MM.1S (cell line): Measurements from ENCODE around the gene KDM4B.

Source experiments
- DNase-seq: peaks from one replicate; pipeline ENCODE4 v3.0.0-alpha.2; 2015
- H2AFZ ChIP-seq: fragments of 300-600 bp; sonication (generic); 2 replicates; pipeline ENCODE4 v1.6.0; 2016; ENCODE audit warnings: antibody characterized with exemption, low read length
- H3F3A ChIP-seq: fragments of 300-600 bp; sonication (generic); 2 replicates; pipeline ENCODE4 v1.6.1; 2016; ENCODE audit warnings: mild to moderate bottlenecking, antibody characterized with exemption, low read length, moderate library complexity, mixed read lengths; ENCODE audit not compliant: insufficient read depth
- H3K27ac ChIP-seq: fragments of 300-600 bp; sonication (generic); 2 replicates; pipeline ENCODE4 v1.5.1; 2016; ENCODE audit warnings: mild to moderate bottlenecking, low read length
- H3K27me3 ChIP-seq: fragments of 300-600 bp; sonication (generic); replicated peaks from 2 replicates; pipeline ENCODE4 v1.6.0; 2016; ENCODE audit warnings: low read length; ENCODE audit not compliant: insufficient read depth
- H3K36me3 ChIP-seq: fragments of 300-600 bp; sonication (generic); replicated peaks from 2 replicates; pipeline ENCODE4 v1.6.1; 2016; ENCODE audit warnings: mild to moderate bottlenecking, low read length, mixed read lengths; ENCODE audit not compliant: insufficient read depth
- H3K4me1 ChIP-seq: fragments of 300-600 bp; sonication (generic); 2 replicates; pipeline ENCODE4 v1.6.1; 2016; ENCODE audit warnings: low read length, mixed read lengths
- H3K4me2 ChIP-seq: fragments of 300-600 bp; sonication (generic); 2 replicates; pipeline ENCODE4 v1.6.0; 2016; ENCODE audit warnings: low read depth, low read length
- H3K4me3 ChIP-seq: fragments of 300-600 bp; sonication (generic); 2 replicates; pipeline ENCODE4 v1.5.1; 2016; ENCODE audit warnings: low read length, mixed read lengths
- H3K79me2 ChIP-seq: fragments of 300-600 bp; sonication (generic); 2 replicates; pipeline ENCODE4 v1.6.1; 2016; ENCODE audit warnings: mixed run types, low read length, mixed read lengths
- H3K9ac ChIP-seq: fragments of 300-600 bp; sonication (generic); 2 replicates; pipeline ENCODE4 v1.6.1; 2016; ENCODE audit warnings: low read length, mixed read lengths
- H3K9me2 ChIP-seq: fragments of 300-600 bp; sonication (generic); replicated peaks from 2 replicates; pipeline ENCODE4 v1.6.1; 2016; ENCODE audit warnings: mild to moderate bottlenecking, low read length, mixed read lengths; ENCODE audit not compliant: insufficient read depth
- H3K9me3 ChIP-seq: fragments of 300-600 bp; sonication (generic); replicated peaks from 2 replicates; pipeline ENCODE4 v1.6.1; 2016; ENCODE audit warnings: mild to moderate bottlenecking, low read length, mixed read lengths; ENCODE audit not compliant: insufficient read depth
- H4K20me1 ChIP-seq: fragments of 300-600 bp; sonication (generic); 2 replicates; pipeline ENCODE4 v1.6.1; 2016; ENCODE audit warnings: mild to moderate bottlenecking, low read length, moderate library complexity, mixed read lengths; ENCODE audit not compliant: insufficient read depth
- EZH2 ChIP-seq: fragments of 300-600 bp; sonication (generic); optimal IDR thresholded peaks from 2 replicates; pipeline ENCODE3; 2017; ENCODE audit warnings: low read depth, mild to moderate bottlenecking, antibody characterized with exemption, low read length, mixed read lengths
- EZH2phosphoT487 ChIP-seq: fragments of 300-600 bp; sonication (generic); IDR thresholded peaks from 2 replicates; pipeline ENCODE4 v1.6.1; 2018; ENCODE audit warnings: antibody characterized with exemption, low read length
- TF ChIP-seq, protein P1 (sequence below): fragments of 300-600 bp; sonication (generic); IDR thresholded peaks from 2 replicates; pipeline ENCODE4 v1.5.1; 2016; ENCODE audit warnings: antibody characterized with exemption, low read length, mixed read lengths

KDM4B gene

DNA sequence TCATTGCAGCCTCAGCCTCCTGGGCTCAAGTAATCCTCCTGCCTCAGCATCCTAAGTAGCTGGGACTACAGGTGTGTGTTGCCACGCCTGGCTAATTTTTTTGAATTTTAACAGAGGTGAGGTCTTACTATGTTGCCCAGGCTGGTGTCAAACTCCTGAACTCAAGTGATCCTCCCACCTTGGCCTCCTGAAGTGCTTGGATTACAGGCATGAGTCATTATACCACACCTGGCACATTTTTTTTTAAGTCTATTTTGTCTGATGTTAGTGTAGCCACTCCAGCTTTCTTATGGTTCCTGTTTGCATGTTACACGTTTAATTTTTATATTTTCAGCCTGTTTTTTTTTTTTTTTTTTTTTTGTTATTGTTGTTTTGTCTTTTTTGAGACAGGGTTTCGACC is 24.8 kb downstream of the KDM4B start:
- Histone ChIP-seq H2AFZ (no peak overlapping the region), H3K27me3 (no peaks in the 10 kb centered on the region), H3K4me2 (no peak overlapping the region), H3F3A (no peaks in the 10 kb centered on the region), H3K4me1 (no peaks in the 10 kb centered on the region), H4K20me1 (peaks cover 17% of the 10 kb centered on the region), H3K79me2 (peaks cover 90% of the 10 kb centered on the region), H3K9ac (no peak overlapping the region), H3K36me3 (no peaks in the 10 kb centered on the region; the same call in 1 of the 2 replicates), H3K27ac (no peak overlapping the region), H3K9me2 (no peaks in the 10 kb centered on the region), H3K4me3 (no peak overlapping the region), H3K9me3 (no peaks in the 10 kb centered on the region)
- DNase-seq, result no peak
- TF ChIP-seq, protein P1, sequence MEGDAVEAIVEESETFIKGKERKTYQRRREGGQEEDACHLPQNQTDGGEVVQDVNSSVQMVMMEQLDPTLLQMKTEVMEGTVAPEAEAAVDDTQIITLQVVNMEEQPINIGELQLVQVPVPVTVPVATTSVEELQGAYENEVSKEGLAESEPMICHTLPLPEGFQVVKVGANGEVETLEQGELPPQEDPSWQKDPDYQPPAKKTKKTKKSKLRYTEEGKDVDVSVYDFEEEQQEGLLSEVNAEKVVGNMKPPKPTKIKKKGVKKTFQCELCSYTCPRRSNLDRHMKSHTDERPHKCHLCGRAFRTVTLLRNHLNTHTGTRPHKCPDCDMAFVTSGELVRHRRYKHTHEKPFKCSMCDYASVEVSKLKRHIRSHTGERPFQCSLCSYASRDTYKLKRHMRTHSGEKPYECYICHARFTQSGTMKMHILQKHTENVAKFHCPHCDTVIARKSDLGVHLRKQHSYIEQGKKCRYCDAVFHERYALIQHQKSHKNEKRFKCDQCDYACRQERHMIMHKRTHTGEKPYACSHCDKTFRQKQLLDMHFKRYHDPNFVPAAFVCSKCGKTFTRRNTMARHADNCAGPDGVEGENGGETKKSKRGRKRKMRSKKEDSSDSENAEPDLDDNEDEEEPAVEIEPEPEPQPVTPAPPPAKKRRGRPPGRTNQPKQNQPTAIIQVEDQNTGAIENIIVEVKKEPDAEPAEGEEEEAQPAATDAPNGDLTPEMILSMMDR, result no peak
- no peak for TF ChIP-seq EZH2phosphoT487
- TF ChIP-seq EZH2, result no peak

DNA sequence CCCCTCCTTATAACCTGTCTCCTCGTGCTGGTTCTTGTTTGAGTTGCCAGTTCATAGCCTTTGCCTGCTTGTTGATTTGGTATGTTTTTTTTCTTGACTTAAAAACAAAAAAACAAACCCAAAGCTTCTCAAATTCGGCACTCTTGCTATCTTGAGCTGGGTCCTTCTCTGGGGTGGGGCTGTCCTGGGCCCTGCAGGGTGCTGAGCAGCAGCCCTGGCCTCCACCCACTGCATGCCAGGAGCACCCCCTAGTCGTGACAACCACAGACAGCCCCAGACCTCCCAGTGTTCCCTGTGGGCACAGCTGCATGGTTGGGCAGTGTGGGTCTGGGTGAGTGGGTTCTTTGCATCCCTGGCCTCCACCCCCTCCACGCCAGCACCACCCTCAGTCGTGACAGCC is 27.8 kb downstream of the KDM4B start:
- peaks cover 19% of the 10 kb centered on the region; the same call in 1 of the 2 replicates for H4K20me1 ChIP-seq
- no peak overlapping the region for H3K4me2 ChIP-seq
- H3F3A ChIP-seq, result no peaks in the 10 kb centered on the region
- H2AFZ ChIP-seq, result no peak overlapping the region
- no peak overlapping the region for H3K27ac ChIP-seq
- H3K9me2 ChIP-seq, result no peaks in the 10 kb centered on the region
- peaks cover 85% of the 10 kb centered on the region for H3K79me2 ChIP-seq
- H3K27me3 ChIP-seq, result no peaks in the 10 kb centered on the region
- H3K9ac ChIP-seq, result no peak overlapping the region
- no peak overlapping the region for H3K4me3 ChIP-seq
- no peak for DNase-seq
- H3K9me3 ChIP-seq, result no peaks in the 10 kb centered on the region
- no peaks in the 10 kb centered on the region; the same call in 1 of the 2 replicates for H3K36me3 ChIP-seq
- H3K4me1 ChIP-seq, result no peaks in the 10 kb centered on the region
- no peak for TF ChIP-seq EZH2phosphoT487
- TF ChIP-seq, protein P1, result no peak
- TF ChIP-seq EZH2, result no peak

DNA sequence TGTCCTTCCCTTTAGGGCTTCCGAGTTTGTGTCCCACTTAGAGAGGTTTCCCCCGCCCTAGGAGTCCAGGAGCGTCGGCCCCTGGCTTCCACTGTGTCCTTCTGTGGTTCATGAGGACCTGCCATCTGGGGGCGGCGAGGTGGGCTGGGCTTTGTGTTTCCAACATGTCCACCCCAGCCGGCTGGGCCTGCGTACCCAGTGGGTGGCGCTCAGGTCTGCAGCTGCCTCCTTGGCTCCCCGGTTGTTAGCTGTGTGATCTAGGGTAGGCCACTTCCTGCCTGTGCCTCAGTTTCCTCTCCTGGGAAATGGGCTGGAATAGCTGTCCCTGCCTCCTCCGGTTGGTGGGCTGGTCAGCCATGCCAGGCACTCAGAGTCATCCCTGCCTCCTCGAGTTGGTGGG is 28.4 kb downstream of the KDM4B start:
- H3K79me2 ChIP-seq, result peaks cover 85% of the 10 kb centered on the region
- no peaks in the 10 kb centered on the region for H3K27me3 ChIP-seq
- H3K9me3 ChIP-seq, result no peaks in the 10 kb centered on the region
- H3K4me3 ChIP-seq, result no peak overlapping the region
- H3K36me3 ChIP-seq, result no peaks in the 10 kb centered on the region; the same call in 1 of the 2 replicates
- H3K27ac ChIP-seq, result no peak overlapping the region
- H3K4me1 ChIP-seq, result no peaks in the 10 kb centered on the region
- peaks cover 18% of the 10 kb centered on the region for H4K20me1 ChIP-seq
- H3F3A ChIP-seq, result no peaks in the 10 kb centered on the region
- no peak for DNase-seq
- TF ChIP-seq EZH2 (no peak), EZH2phosphoT487 (no peak)
- TF ChIP-seq, protein P1, result no peak
- H3K9ac ChIP-seq, result no peak overlapping the region
- H2AFZ ChIP-seq, result no peak overlapping the region
- H3K9me2 ChIP-seq, result no peaks in the 10 kb centered on the region
- no peak overlapping the region for H3K4me2 ChIP-seq
